GM12891 (cell line): ENCODE measurements around the gene PSMG3.

Source experiments
- PAX5 ChIP-seq: IDR thresholded peaks from 2 replicates; pipeline ENCODE4 v1.6.1; 2011; ENCODE audit warnings: low read length, moderate library complexity, mild to moderate bottlenecking; ENCODE audit not compliant: insufficient read depth, severe bottlenecking
- POLR2A ChIP-seq: IDR thresholded peaks from 2 replicates; pipeline ENCODE4 v1.6.1; 2011; ENCODE audit warnings: low read depth, low read length, control low read depth
- POLR2AphosphoS5 ChIP-seq: IDR thresholded peaks from 2 replicates; pipeline ENCODE4 v1.6.1; 2011; ENCODE audit warnings: low read depth, low read length, control low read depth
- SPI1 ChIP-seq: IDR thresholded peaks from 2 replicates; pipeline ENCODE4 v1.6.1; 2011; ENCODE audit warnings: low read depth, low read length, control low read depth
- TAF1 ChIP-seq: IDR thresholded peaks from 2 replicates; pipeline ENCODE4 v1.6.1; 2011; ENCODE audit warnings: low read depth, low read length, control low read depth

GRCh38 chr7:1586126-1586826 lies 16.4 kb upstream of the PSMG3 start:
- TF ChIP-seq POLR2AphosphoS5 (no peak), PAX5 (no peak), POLR2A (no peak), TAF1 (no peak), SPI1 (no peak)
